ENCODE measurements around the gene SCART1.
"Not testable (repeated sequence)": the region's sequence is repeated elsewhere in the genome, so short reads cannot be mapped to it uniquely, and the experiment has no call there.

SCART1 gene

DNA sequence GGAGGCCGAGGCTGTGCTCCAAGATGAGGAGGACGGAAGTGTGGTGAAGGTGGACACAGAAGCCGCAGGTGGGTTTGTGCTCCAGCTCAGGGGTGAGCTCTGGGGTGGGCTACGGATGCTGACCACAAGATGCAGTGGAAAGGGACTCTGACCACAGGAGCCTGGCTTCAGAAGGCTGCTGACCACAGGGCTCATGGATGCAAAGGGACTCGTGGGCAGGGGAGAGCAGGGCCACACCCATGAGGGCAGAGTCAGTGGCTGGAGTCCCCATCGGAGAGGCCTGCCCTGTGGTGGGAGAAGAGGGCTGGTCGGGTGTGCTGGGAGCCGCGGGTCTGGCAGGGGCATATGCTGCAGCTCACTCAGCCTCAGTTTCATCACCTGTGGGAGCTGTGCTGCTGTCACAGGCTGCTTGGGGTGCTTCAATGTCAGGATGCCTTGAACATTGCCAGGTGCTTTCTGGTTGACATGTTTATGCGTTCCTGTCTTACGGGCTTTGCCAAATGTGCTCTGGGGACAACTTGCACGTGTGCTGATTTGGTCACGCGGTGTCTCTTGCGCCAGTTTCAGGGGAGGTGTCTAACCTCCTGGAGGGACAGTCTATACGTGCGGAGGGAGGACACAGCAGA lies 13.7 kb downstream of the SCART1 start:
- H3K4me1 ChIP-seq (ENCODE audit: control insufficient read depth in 1 of 2, insufficient read depth in 2 of 2, low read length in 2 of 2): no peaks in the 10 kb centered on the region
- no peak overlapping the region for H3K27ac ChIP-seq (ENCODE audit: low read length)
- H3K9me3 ChIP-seq (ENCODE audit: control insufficient read depth in 1 of 2, low read length in 2 of 2): peaks cover 0 to 3% of the 10 kb centered on the region in 2 donors
- H3K36me3 ChIP-seq (ENCODE audit: control insufficient read depth in 1 of 2, insufficient read depth in 2 of 2, low read length in 2 of 2): peaks cover 0 to 11% of the 10 kb centered on the region in 2 donors
- H3K27me3 ChIP-seq (ENCODE audit: low read depth, low read length): no peaks in the 10 kb centered on the region
- H3K4me3 ChIP-seq (ENCODE audit: low read depth in 1 of 2, low read length in 2 of 2): no peak overlapping the region

DNA sequence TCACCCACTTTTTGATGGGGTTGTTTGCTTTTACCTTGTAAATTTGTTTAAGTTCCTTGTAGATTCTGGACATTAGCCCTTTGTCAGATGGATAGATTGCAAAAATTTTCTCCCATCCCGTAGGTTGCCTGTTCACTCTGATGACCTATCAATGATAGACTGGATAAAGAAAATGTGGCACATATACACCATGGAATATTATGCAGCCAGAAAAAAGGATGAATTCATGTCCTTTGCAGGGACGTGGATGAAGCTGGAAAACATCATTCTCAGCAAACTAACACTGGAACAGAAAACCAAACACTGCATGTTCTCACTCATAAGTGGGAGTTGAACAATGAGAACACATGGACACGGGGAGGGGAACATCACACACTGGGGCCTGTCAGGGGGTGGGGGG lies 15.5 kb downstream of the SCART1 start:
- peaks cover 0 to 11% of the 10 kb centered on the region in 2 donors for H3K36me3 ChIP-seq (ENCODE audit: control insufficient read depth in 1 of 2, insufficient read depth in 2 of 2, low read length in 2 of 2)
- H3K27ac ChIP-seq (ENCODE audit: low read length): not testable (repeated sequence)

DNA sequence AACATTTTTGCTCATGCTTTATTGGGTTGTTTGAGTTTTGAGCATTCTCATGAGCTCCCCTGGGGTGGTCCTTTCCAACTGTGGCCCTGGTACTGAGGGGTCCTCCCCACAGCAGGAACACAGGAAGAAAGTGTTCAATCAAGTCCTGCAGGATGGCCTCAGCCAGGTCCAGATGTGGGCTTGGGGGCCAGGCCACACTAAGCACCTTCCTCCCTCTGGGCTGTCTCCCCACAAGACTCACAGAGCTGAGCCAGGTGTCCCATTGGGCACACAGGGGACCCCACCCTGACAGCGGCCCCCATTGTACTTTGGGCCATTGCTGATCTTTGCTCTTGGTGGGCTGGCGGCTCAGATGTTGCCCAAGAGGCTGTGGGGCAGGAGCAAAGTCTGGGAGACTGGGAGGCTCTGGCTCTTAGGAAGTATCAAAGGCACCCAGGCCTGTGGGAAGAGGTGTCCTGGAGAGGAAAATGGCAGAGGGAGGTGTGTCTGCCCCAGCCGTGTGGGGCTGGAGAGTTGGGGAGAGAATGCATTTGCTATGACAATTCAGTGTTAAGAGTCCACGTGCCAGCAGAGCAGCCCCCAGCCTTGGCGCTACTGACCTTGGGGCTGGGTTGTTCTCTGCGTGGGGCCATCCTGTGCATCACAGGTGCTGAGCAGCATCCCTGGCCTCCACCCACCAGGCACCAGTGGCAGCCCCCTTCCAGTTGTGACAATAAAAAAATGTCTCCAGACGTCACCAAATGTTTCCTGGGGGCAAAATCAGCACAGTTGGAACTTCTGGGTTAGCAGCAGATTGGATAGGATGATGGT lies 17.8 kb downstream of the SCART1 start:
- Histone ChIP-seq H3K4me3 (ENCODE audit: low read depth in 1 of 2, low read length in 2 of 2) (no peak overlapping the region), H3K27me3 (ENCODE audit: low read depth, low read length) (no peaks in the 10 kb centered on the region), H3K9me3 (ENCODE audit: control insufficient read depth in 1 of 2, low read length in 2 of 2) (peaks cover 0 to 3% of the 10 kb centered on the region in 2 donors), H3K27ac (ENCODE audit: low read length) (no peak overlapping the region), H3K36me3 (ENCODE audit: control insufficient read depth in 1 of 2, insufficient read depth in 2 of 2, low read length in 2 of 2) (peaks cover 0 to 11% of the 10 kb centered on the region in 2 donors), H3K4me1 (ENCODE audit: control insufficient read depth in 1 of 2, insufficient read depth in 2 of 2, low read length in 2 of 2) (no peaks in the 10 kb centered on the region)

More for the DNA sequence above, 15.5 kb downstream of the SCART1 start:
- not testable (repeated sequence) for H3K4me1 ChIP-seq (ENCODE audit: control insufficient read depth in 1 of 2, insufficient read depth in 2 of 2, low read length in 2 of 2); H3K27me3 ChIP-seq (ENCODE audit: low read depth, low read length); H3K9me3 ChIP-seq (ENCODE audit: control insufficient read depth in 1 of 2, low read length in 2 of 2); H3K4me3 ChIP-seq (ENCODE audit: low read depth in 1 of 2, low read length in 2 of 2)

DNA sequence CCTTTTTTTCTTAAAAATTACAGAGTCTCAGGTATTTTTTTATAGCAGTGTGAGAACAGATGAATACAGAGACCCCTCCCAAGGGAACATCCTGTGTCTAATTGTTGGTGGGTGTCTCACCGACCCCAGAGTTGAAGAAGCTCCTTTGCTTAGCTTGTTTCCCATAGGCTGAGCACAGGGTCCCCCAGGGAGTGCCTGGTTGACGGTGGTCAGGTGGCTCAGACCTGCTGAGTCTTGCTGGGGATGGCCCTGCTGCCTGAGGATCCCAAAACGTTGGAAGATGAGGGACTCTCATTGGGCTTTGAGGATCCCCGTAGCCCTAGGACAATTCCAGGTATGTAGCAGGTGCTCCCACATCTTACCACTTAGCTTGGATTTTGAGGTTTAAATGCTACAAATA lies 19.5 kb downstream of the SCART1 start:
- no peak overlapping the region for H3K27ac ChIP-seq (ENCODE audit: low read length)
- no peaks in the 10 kb centered on the region for H3K9me3 ChIP-seq (ENCODE audit: control insufficient read depth in 1 of 2, low read length in 2 of 2)
- H3K4me3 ChIP-seq (ENCODE audit: low read depth in 1 of 2, low read length in 2 of 2): no peak overlapping the region
- no peaks in the 10 kb centered on the region for H3K27me3 ChIP-seq (ENCODE audit: low read depth, low read length)
- H3K4me1 ChIP-seq (ENCODE audit: control insufficient read depth in 1 of 2, insufficient read depth in 2 of 2, low read length in 2 of 2): no peaks in the 10 kb centered on the region
- peaks cover 0 to 1% of the 10 kb centered on the region in 2 donors for H3K36me3 ChIP-seq (ENCODE audit: control insufficient read depth in 1 of 2, insufficient read depth in 2 of 2, low read length in 2 of 2)

DNA sequence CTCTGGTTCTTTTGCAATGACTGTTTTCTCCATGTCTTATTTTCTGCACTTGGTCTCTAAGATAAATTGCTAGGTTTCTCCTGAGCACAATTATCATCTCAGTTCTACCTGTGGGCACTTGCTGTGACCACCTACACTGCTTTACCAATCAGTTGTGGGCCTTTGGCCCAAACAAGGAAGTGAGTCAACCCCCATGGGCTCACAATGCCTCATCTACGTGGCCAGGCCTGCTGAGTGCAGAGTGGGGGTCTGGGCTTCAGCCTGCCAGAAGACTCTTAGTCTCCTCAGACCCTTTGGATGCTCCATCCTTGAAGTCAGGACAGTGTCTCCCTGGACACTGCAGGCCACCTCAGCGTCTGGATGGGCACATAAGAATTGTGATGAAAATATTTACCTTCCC lies 20.3 kb downstream of the SCART1 start:
- Histone ChIP-seq H3K9me3 (ENCODE audit: control insufficient read depth in 1 of 2, low read length in 2 of 2) (no peaks in the 10 kb centered on the region), H3K27me3 (ENCODE audit: low read depth, low read length) (no peaks in the 10 kb centered on the region), H3K36me3 (ENCODE audit: control insufficient read depth in 1 of 2, insufficient read depth in 2 of 2, low read length in 2 of 2) (no peaks in the 10 kb centered on the region), H3K4me3 (ENCODE audit: low read depth in 1 of 2, low read length in 2 of 2) (no peak overlapping the region), H3K4me1 (ENCODE audit: control insufficient read depth in 1 of 2, insufficient read depth in 2 of 2, low read length in 2 of 2) (no peaks in the 10 kb centered on the region), H3K27ac (ENCODE audit: low read length) (no peak overlapping the region)

DNA sequence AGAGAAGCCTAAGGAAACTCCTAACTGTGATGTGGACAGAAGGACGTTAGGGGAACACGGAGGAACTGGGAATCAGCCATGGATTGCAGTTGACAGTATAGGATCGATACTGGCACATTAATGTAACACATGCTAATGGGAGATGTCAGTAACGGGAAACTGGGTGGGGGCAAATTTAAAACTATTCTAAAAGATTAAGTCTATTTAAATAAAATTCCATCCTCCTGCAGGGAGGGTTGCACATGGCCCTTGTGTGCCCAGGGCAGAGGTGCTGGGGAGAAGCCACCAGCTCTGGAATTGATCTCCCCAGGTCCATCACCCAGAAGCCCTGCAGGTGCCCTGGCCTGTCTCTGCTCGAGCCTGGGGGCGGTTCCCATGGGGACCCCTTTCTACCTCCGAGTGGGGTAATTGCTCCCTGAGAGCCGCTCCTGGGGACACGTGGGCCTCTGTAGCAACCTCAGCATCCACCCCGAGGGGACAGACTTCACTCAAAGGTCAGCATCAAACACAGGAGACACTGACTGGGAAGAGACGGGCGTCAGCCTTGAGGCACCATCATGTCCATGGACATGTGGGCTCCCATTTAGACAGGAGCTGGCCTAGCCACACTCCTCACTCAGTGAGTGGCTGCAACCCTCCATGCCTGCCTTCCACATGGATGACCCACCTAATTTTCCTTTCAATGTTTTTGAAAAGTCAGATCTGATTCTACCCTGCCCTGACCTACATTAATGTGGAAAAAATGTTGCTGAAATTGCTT lies 21.1 kb downstream of the SCART1 start:
- no peaks in the 10 kb centered on the region for H3K4me1 ChIP-seq (ENCODE audit: control insufficient read depth in 1 of 2, insufficient read depth in 2 of 2, low read length in 2 of 2)
- H3K4me3 ChIP-seq (ENCODE audit: low read depth in 1 of 2, low read length in 2 of 2): no peak overlapping the region
- H3K27me3 ChIP-seq (ENCODE audit: low read depth, low read length): no peaks in the 10 kb centered on the region
- no peaks in the 10 kb centered on the region for H3K36me3 ChIP-seq (ENCODE audit: control insufficient read depth in 1 of 2, insufficient read depth in 2 of 2, low read length in 2 of 2)
- H3K9me3 ChIP-seq (ENCODE audit: control insufficient read depth in 1 of 2, low read length in 2 of 2): no peaks in the 10 kb centered on the region
- no peak overlapping the region for H3K27ac ChIP-seq (ENCODE audit: low read length)

DNA sequence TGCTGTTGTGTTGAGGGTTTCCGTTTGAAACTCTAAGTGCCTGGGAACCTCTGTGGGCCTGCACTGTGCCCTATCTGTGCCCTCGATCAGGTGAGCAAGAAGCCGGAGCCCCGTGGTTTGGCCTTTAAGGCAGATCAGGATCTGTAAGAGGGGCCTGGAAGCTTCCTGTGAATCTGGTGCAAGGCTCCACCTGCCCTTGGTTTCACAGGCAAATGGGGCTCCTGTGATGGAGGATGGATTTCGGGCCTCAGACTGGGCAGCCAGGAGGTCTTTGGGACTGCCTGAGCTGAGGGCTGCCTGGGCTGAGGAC lies 21.6 kb downstream of the SCART1 start:
- H3K27me3 ChIP-seq (ENCODE audit: low read depth, low read length): no peaks in the 10 kb centered on the region
- H3K27ac ChIP-seq (ENCODE audit: low read length): no peak overlapping the region
- H3K4me1 ChIP-seq (ENCODE audit: control insufficient read depth in 1 of 2, insufficient read depth in 2 of 2, low read length in 2 of 2): no peaks in the 10 kb centered on the region
- H3K4me3 ChIP-seq (ENCODE audit: low read depth in 1 of 2, low read length in 2 of 2): no peak overlapping the region
- no peaks in the 10 kb centered on the region for H3K36me3 ChIP-seq (ENCODE audit: control insufficient read depth in 1 of 2, insufficient read depth in 2 of 2, low read length in 2 of 2)
- H3K9me3 ChIP-seq (ENCODE audit: control insufficient read depth in 1 of 2, low read length in 2 of 2): no peaks in the 10 kb centered on the region

DNA sequence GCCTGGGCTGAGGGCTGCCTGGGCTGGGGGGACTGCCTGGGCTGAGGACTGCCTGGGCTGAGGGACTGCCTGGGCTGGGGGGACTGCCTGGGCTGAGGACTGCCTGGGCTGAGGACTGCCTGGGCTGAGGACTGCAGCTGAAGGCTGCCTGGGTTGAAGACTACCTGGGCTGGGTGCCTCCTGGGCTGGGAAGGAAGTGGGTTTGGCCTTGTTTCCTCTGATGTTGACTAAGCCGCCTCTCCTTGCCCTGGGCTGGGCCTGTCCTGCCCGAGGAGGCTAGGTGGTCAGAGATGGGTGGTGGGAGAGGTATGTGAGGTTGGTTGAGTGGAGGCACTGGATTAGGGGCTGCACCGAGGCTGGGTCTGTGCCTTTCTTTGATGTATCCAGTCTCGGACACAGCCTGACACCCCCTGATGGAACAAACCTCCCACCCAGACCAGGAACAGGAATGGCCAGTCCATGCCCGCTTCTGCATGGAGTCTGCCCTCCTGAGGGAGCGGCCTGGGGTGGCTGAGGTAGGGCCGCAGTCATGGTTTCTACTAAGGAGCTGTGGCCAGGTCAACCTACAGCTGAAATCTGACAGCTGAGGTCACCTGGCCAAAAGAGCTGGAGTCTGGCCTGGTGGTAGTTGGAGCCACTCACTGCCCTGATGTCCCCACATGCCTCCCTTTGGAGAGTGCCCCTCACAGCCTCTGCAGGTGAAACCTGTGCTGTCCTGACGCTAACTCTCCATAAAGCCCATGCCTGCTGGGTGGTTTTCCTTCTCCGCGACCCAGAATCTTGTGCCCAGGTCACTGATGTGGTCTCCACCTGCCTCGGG lies 22.3 kb downstream of the SCART1 start:
- no peak overlapping the region for H3K27ac ChIP-seq (ENCODE audit: low read length)
- H3K4me1 ChIP-seq (ENCODE audit: control insufficient read depth in 1 of 2, insufficient read depth in 2 of 2, low read length in 2 of 2): no peaks in the 10 kb centered on the region
- H3K27me3 ChIP-seq (ENCODE audit: low read depth, low read length): no peaks in the 10 kb centered on the region
- no peak overlapping the region for H3K4me3 ChIP-seq (ENCODE audit: low read depth in 1 of 2, low read length in 2 of 2)
- H3K9me3 ChIP-seq (ENCODE audit: control insufficient read depth in 1 of 2, low read length in 2 of 2): no peaks in the 10 kb centered on the region
- no peaks in the 10 kb centered on the region for H3K36me3 ChIP-seq (ENCODE audit: control insufficient read depth in 1 of 2, insufficient read depth in 2 of 2, low read length in 2 of 2)

DNA sequence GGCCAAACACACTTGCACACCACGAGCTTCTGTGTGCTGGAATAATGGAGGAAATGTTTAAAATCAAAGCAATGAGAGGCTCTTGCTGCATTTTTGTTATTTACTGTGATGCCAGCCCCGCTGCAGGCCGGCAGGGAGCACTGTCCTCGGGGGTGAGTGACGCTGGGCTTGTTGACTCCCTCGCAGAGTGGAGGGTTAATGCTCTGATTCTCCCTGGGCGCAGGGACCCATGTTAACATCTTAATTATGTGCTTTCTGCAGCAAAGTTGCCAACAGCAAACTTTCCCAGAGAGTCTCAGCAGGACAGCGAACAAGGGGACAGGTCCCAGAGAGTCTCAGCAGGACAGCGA lies 22.9 kb downstream of the SCART1 start:
- H3K4me1 ChIP-seq (ENCODE audit: control insufficient read depth in 1 of 2, insufficient read depth in 2 of 2, low read length in 2 of 2): no peaks in the 10 kb centered on the region
- H3K27me3 ChIP-seq (ENCODE audit: low read depth, low read length): no peaks in the 10 kb centered on the region
- no peaks in the 10 kb centered on the region for H3K9me3 ChIP-seq (ENCODE audit: control insufficient read depth in 1 of 2, low read length in 2 of 2)

DNA sequence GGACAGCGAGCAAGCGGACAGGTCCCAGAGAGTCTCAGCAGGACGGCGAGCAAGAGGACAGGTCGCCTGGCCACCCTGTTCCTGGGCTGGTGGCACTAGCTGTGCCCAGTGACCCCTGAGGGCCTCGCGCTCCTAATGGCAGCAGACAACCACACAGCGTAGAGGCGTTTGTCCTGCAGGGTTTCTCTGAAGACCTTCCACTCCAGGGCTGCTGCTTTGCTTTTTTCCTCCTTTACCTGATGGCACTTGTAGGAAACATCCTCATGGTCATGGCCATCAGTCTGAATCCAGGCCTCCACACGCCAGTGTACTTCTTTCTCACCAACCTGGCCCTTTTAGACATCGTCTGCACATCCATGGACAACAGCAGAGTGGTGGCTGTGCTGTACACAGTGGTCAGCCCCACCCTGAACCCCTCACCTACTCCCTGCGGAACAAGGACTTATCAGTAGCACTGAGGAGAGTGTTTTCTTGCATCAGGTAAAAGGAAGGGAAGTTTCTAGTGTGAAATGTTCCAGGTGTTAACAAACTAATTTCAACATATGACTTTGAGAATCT lies 27.4 kb downstream of the SCART1 start:
- Histone ChIP-seq H3K27ac (ENCODE audit: low read length) (no peak overlapping the region), H3K36me3 (ENCODE audit: control insufficient read depth in 1 of 2, insufficient read depth in 2 of 2, low read length in 2 of 2) (peaks cover 0 to 9% of the 10 kb centered on the region in 2 donors), H3K9me3 (ENCODE audit: control insufficient read depth in 1 of 2, low read length in 2 of 2) (peaks cover 0 to 19% of the 10 kb centered on the region in 2 donors), H3K27me3 (ENCODE audit: low read depth, low read length) (no peaks in the 10 kb centered on the region), H3K4me1 (ENCODE audit: control insufficient read depth in 1 of 2, insufficient read depth in 2 of 2, low read length in 2 of 2) (no peaks in the 10 kb centered on the region), H3K4me3 (ENCODE audit: low read depth in 1 of 2, low read length in 2 of 2) (no peak overlapping the region)

More for the DNA sequence above, 22.9 kb downstream of the SCART1 start:
- H3K27ac ChIP-seq (ENCODE audit: low read length): no peak overlapping the region
- H3K36me3 ChIP-seq (ENCODE audit: control insufficient read depth in 1 of 2, insufficient read depth in 2 of 2, low read length in 2 of 2): no peaks in the 10 kb centered on the region
- H3K4me3 ChIP-seq (ENCODE audit: low read depth in 1 of 2, low read length in 2 of 2): no peak overlapping the region

DNA sequence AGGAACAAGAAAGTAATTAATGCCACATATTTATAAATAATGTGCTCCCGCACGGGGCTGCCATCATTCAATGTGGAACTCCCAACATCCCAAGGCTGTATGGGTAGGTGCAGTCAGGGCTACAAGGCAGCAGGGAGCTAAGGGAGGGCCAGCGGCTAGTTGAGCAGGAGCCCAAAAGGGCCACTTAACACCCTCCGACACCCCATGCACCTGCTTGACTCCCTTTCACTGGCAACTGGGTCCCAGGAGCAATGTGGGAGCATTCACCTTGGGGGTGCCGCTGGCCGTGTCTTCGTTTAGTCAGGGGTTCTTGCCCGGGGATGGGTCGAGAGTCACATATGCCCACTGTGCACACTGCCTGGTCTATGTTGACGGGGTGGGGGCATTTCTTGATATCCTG lies 27.9 kb downstream of the SCART1 start:
- H3K4me3 ChIP-seq (ENCODE audit: low read depth in 1 of 2, low read length in 2 of 2): no peak overlapping the region
- H3K27me3 ChIP-seq (ENCODE audit: low read depth, low read length): no peaks in the 10 kb centered on the region
- peaks cover 0 to 23% of the 10 kb centered on the region in 2 donors for H3K9me3 ChIP-seq (ENCODE audit: control insufficient read depth in 1 of 2, low read length in 2 of 2)
- H3K27ac ChIP-seq (ENCODE audit: low read length): no peak overlapping the region
- H3K4me1 ChIP-seq (ENCODE audit: control insufficient read depth in 1 of 2, insufficient read depth in 2 of 2, low read length in 2 of 2): no peaks in the 10 kb centered on the region
- H3K36me3 ChIP-seq (ENCODE audit: control insufficient read depth in 1 of 2, insufficient read depth in 2 of 2, low read length in 2 of 2): peaks cover 0 to 9% of the 10 kb centered on the region in 2 donors

Measured in muscle layer of duodenum (tissue), 2 donors.